Measurements from ENCODE around the gene PITPNM2.

- TF ChIP-seq CTCF (IDR thresholded peaks at IDR 0.05) (no peak), EZH2 (IDR thresholded peaks at IDR 0.05) (no peak)
These were observed 18.9 kb downstream of the PITPNM2 start for GRCh38 chr12:123131879-123132402.

Data from neural progenitor cell (in vitro differentiated cells).